ENCODE measurements around the gene HCK. TPM values are rescaled to one million over a fixed set of nuclear protein-coding genes. Genes with fewer than 3 reads are reported as not detected.
A peak's percentile ranks its signal among the peaks of the same experiment; 100 is the strongest.
"Not testable (repeated sequence)": the region's sequence is repeated elsewhere in the genome, so short reads cannot be mapped to it uniquely, and the experiment has no call there.

The HCK gene
- total RNA-seq, 1 experiment from 2014 or later: not detected

DNA sequence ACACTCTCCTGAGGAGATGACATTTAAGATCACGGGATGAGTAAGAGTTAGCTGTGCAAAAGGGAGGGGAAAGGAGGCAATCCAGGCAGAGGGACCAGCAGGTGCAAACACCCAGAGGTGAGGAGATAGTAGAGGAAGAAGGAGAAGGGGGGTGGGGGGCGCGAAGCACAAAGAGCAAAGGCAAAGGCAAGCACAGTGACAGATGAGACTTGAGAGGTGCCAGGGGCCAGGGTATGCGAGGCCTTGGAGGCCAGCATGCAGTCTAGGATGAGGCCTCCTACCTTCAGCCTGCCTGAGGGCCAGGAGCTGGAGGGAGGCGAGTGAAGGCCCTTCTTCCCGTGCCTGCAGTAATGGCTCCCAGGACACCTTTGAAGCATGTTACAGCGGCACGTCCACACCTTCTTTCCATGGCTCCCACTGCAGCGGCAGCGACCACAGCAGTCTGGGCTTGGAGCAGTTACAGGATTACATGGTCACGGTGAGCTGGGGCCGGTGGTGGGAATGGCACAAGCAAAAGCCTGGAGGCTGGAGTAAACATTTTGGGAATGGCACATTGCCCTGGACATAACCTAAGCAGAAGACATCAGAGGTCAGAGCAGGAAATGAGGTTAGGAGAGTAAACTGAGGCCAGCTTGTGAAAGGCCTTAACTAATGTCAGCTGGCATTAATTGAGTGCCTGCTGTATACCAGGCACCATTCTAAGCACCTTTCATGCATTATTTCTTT is 23.2 kb upstream of the HCK start:
- no peak for DNase-seq (ENCODE audit: low read depth)

DNA sequence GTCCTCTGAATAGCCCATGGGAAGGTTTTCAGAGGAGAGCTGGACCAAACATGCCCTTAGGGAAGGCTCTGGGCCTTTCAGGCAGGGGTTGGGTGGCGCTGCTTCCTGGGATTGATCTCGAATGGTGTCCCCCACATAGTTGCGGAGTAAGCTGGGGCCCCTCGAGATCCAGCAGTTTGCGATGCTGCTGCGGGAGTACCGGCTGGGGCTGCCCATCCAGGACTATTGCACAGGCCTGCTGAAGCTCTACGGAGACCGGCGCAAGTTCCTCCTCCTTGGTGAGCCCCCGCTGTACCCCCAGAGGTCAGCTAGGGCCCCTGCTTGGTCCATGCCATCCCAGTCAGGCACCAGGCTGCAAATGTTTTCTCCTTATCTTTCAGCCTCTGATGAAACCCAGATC is 22.5 kb upstream of the HCK start:
- no peak for DNase-seq (ENCODE audit: low read depth)

DNA sequence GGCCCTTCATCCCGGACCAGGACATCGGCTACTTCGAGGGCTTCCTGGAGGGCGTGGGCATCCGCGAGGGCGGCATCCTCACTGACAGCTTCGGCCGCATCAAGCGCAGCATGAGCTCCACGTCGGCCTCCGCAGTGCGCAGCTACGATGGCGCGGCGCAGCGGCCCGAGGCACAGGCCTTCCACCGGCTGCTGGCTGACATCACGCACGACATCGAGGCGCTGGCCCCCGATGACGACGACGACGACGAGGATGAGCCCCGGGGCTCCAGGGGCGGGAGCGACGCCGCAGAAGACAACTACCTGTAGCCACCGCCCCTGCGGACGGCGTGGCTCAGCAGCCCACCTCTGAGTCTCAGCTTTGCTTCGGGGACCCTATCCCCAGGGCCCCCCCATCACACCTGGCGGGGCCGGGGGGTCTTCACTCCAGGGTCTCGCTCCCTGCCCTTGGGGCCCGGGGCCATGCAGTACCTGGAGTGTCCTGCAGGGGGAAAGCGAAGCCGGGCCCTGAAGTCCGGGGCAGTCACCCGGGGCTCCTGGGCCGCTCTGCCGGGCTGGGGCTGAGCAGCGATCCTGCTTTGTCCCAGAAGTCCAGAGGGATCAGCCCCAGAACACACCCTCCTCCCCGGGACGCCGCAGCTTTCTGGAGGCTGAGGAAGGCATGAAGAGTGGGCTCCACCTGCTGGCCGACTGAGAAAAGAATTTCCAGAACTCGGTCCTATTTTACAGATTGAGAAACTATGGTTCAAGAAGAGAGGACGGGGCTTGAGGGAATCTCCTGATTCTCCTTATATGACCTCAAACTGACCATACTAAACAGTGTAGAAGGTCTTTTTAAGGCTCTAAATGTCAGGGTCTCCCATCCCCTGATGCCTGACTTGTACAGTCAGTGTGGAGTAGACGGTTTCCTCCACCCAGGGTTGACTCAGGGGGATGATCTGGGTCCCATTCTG is 20.8 kb upstream of the HCK start:
- DNase-seq (ENCODE audit: low read depth): peak; percentile 81

DNA sequence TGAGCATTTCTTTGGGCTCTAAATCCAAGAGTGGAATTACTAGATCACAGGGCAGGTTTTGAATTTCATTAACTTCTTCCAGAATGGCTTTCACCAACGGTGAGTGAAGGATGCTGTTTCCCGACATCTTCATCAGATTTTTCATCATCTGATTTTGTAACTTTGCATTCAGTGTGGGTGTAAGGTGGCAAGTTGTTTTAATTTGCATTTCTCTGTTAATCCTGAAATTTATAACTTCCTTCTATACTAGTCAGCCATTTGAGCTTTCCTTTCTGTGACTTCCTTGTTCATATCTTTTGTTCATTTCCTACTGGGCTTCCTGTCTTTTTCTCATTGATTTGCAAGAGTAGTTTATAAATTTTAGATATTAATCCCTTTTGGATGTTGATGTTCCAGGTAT is 18.7 kb upstream of the HCK start:
- no peak for DNase-seq (ENCODE audit: low read depth)

DNA sequence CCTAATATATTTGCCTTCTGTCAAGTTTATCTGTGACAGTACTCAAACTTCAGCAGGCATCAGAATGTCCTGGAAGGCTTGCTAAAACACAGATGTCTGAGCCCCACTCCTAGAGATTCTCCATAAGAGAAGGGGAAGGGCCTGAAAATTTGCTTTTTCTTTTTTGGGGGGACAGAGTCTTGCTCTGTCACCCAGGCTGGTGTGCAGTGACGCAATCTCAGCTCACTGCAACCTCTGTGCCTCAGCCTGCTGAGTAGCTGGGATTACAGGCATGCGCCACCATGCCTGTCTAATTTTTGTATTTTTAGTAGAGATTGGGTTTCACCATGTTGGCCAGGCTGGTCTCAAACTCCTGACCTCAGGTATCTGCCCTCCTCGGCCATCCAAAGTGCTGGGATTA is 18.3 kb upstream of the HCK start:
- DNase-seq (ENCODE audit: low read depth): not testable (repeated sequence)

DNA sequence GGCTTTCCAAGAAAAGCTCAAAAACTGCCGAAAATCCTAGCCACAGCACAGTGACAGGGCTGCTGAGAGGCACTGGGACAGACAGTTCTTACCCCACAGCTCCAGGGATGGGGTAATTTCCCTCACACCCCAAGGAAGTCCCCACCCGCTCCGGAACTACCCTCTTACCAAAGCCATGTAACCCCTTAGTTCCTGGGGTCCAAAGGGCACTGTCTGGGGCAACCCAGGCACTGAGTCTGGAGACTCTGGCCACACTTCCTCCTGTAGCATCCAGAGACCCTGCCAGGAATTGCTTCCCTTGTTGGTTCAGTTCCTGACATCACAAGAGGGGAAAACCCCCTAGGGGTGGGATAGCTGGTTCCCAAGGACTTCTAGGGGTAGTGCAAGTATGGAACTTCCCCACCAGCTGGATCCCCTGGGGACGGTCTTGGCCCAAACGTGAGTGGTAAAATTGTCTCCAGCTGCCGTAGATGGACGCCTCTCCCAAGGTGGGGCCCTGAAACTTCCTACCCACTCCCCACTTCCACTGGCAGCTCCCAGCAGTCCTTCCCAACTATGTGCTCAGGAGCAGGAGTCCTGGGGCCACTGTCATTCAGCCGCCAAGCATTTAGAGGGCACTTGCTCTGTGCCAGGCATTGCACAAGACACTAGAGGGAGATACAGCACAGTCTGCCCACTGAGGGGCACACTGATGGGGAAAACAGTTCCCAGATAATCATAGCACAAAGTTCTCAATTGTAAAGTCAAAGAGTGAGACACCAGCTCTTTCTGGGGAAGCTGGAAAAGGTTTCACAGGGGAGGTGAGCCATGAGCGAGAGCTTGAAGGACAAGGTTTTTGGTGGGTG is 17.2 kb upstream of the HCK start:
- DNase-seq (ENCODE audit: low read depth): peak; percentile 27

DNA sequence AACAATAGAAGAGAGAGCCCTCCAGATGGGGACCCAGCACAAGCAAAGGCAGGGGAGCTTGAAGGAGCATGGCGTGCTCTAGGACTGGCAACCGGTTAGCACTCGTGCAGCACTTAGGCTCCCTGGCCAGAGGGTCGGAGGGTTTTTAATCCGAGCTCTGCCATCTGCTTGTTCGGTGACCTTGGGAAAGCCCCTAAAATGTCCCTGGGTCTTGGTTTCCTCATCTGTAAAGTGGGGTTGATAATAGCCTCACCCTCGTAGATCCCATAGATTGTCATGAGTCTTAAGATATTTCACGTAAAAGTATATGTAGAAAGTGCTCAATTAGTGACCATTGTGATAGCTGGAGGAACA is 16.6 kb upstream of the HCK start:
- DNase-seq (ENCODE audit: low read depth): no peak

DNA sequence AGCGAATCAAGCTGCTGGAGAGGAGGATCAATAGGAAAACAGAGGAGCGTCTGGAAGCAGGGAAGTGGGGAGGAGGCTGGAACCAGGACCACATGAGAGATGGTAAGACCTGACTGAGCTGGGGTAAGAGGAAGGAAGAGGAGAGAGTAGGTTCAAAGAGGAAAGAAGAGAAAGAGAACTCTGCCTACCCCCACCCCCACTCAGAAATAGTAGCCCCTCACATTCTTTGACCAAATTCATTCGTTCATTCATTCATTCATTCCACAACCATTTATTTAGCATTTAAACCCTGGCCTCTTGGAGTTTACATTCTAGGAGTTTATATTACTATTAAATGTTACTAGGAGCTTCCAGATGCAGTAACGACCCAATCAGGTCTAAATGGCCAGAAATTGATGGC is 15.8 kb upstream of the HCK start:
- DNase-seq (ENCODE audit: low read depth): no peak

DNA sequence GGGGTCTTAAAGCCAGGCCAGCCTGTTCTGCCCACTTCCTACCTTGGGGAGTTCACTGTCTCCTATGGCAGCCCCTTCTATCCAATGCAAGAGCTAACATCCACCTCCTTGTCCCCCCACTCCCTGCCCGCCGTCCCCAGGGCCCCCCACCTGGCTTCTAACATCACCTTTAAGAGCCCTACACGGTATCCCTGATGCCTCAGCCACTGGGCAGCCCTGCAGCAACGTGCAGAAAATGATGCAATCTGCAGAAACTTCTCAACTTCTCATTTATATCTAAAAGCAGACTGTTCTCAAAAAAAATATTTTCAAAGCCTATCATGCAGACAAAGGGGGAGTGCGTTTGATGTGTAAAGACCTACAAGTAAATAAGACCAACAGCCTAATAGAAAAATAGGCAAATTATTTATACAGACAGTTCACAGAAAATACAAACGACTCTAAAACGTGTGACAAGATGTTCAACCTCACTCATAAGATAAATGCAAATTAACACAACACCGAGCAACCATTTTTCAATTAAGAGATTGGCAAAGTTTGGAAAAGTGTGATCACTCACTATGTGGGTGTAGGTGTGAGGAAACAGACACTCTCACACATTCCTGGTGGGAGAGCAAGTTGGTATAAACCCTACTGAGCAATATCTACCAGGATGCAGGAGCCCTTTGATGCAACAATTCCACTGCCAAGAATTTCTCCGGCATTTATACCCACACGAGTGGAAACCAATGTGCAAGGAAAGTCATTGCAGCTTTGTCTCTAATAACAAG is 15.1 kb upstream of the HCK start:
- no peak for DNase-seq (ENCODE audit: low read depth)

DNA sequence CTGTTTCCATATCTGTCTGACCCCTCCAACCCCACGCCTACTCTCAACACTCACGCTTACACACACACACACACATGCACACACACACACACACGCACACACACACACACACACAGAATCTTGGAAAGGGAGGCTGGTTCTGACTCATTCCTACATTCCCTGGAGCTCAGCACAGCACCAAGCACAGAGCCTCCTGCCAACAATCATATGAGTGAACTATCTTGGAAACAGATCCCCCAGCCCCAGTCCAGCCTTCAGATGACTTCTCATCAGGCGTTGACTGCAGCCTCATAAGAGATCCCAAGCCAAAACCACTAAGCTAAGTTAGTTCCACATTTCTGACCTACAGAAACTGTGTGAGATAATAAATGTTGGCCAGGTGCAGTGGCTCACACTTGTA is 14.1 kb upstream of the HCK start:
- DNase-seq (ENCODE audit: low read depth): peak; percentile 58

DNA sequence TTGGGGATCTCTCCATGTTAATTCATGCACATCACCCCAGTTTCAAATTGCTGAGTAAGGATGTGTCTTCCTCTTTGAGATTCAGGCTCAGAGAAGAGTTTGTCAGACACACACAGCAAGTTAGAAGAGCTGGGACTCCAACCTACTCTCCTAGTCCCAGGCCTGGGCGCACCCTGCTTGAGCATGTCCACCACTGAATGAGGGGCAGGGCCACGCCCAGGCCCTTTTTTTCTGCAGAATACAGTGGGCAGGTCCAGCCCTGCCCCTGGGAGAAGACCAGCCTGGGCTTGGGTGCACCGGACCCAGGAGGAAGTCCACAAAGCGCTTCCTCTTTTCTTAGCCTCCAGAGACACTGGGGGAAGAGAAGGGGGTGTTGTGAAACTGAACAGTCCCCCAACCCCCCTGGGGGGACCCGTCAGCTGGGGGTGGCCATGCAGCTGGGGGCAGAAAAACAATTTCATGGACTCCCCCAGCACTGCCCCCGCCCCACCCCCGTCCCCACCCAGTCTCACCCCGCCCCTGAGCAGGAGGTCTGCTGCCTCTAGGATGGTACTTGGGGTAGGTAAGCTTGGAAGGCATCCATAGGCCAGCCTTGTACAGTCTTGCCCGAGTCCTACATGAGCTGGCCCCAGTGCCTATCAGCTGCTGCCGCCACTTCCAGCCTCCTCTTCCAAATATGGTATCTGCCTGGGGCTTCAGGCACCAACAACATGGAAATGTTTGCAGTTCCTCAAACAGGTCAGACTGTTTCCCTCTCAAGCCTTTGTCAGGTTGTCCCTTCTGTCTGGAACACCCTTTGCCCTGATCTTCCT is 11.7 kb upstream of the HCK start:
- DNase-seq (ENCODE audit: low read depth): no peak

DNA sequence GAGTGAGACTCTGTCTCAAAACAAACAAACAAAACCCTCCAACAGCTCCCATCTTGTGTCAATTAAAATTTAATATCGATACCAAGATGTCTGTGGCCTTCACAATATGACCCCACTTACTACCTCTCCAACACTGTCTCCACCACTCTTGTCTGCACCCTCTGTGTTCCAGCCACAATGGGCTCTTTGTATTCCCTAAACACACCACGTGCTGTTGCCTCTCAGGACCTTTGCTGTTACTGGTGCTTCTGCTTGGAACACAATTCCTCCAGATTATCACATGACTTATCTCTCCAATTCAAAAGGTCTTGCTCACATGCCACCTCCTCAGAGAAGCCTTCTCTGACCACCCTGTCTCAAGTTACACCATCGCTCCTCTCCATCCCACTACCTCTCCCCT is 6.0 kb upstream of the HCK start:
- no peak for DNase-seq (ENCODE audit: low read depth)

DNA sequence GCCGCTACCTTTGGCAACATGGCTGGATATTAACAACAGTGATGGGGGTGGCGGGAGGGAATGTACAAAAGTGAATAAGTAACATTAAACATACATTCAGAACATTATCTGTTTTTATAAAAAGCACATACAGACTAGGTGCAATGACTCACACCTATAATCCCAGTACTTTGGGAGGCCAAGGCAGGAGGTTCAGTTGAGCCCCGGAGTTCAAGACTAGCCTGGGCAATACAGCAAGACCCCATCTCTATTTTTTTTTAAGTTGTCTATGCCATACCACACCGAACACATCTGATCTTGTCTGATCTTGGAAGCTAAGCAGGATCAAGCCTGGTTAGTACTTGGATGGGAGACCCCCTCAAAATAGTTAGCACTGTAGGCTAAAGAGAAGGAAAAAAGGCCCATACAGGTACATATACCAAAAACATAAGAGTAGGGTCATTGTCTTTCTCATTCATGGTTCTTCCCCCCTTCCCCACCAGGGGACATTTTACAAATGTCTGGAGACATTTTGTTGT is 1.7 kb upstream of the HCK start:
- DNase-seq (ENCODE audit: low read depth): no peak

DNA sequence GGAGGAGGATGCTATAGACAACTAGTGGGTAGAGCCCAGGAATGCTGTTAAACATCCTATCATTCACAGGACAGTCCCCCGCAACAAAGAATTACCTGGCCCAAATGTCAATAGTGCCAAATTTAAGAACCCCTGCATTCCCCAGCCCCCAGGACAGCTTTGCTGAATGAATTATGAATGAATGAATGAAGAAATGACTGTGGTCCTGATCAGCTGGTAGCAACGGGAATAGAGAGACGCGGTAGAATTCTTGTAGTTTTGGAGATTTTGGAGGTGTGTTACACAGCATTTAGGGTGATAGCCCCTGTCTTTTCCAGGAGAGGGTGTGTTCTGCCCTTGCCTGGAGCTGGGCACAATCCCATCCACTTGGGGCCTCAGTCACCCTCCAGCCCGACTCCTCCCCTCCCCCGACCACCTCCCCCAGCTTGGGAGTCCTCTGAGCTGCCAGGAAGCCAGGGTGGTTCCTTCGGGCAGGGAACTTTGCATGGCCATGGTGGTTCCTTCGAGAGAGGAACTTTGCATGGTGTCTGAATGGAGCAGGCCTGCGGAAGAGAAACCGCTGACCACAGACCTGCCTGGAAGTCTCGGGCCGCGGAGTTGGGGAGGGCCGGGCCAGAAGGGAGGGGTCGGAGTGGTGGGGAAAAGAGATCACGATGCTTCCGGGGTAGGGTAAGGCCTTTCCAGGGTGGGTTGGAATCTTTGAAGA is 1.0 kb upstream of the HCK start:
- DNase-seq (ENCODE audit: low read depth): no peak

DNA sequence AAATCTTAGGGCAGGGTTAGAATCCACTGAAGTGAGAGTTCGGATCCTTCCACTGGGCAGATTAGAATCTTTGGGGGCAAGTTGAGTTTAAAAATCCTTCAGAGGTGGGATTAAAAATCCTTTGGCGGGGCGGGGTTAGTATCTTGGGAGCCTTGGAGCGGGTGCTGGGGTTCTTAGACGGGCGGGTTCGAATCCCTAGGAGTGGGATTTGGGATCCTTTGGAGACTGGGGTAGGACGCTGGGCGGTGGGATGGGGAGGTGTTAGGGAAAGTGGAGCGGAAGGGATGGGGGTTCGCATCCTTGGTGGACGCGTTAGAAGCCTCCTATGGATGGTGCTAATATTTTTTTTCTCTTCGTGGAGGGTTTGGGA is 337 bp upstream of the HCK start:
- DNase-seq (ENCODE audit: low read depth): no peak

DNA sequence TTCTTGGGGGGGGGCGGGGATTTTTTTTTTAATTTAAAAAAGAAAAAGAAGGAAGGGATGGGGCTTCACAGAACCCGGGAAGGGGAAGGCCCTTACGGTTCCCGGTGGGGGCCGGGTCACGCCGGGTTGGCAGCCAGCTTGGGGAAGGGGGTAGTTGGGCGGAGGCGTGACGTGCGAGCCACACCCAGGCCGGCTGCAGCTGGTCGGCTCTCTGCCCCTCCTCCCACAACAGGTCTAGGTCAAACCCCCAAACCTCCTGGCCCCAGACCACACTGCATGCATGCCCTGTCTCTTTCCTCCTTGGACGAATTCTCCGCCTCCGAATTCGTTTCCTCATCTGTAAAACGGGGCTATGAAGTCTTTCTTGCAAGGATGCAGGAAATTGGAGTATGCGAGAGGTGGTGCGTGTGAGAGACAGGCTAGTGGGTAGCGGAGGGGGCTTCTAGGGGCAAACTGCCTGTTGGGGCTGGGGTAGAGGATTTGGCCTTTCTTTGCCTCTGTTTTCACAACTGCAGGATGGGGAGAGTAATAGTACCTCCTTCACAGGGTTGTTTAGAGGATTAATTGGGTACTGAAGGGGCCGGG is 828 bp downstream of the HCK start:
- no peak for DNase-seq (ENCODE audit: low read depth)

DNA sequence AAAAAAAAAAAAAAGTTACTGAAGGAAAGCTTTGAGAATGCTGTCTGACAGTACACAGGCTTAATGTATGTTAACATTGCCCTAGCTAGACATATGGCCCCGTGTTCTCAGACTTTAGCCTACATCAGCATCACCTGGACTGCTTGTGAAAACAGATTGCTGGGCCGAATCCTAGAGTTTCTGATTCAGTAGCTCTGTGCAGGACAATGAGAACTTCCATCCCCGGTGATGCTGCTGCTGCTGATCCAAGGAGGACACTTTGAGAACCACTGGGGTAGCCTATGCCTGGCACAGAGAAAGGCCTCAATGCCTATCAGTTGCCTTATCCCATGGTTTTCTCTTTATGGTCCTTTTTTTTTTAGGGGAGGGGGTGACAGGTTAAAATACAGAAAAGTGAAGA is 1.6 kb downstream of the HCK start:
- no peak for DNase-seq (ENCODE audit: low read depth)

DNA sequence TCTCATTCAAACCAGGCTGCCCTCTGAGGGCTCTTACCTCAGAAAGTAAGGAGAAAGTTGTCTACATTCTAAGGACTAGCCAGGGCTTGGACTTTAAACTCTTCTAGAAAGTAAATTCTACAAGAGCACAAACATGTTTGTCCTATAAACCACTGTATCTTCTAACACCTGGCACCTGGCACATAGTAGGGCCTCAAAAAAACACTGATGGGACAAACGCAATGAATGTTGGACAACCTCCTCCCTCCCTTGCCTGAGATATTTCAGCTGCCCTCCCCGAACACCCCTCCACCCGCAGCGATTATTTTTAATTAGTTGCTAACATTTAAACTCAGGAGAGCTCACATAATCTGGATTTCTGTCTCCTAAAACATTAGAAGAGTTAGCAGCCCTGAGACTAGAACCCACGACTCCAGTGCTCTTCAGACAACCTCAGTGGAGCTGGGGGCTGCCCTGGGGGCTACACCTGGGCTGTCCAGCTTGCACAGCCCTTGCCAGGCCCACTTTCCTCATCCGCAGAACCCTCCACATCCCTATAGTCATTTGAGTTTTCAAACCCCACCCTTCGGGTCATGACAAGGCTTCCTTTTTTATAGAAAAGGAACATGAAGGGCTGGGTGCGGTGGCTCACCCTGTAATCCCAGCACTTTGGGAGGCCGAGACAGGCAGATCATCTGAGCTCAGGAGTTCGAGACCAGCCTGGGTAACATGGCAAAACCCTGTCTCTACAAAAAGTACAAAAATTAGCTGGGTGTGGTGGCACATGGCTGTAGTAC is 4.9 kb downstream of the HCK start:
- DNase-seq (ENCODE audit: low read depth): no peak
